ENCODE results near the gene B3GNT3. TPM values are rescaled to one million over a fixed set of nuclear protein-coding genes. Genes with fewer than 3 reads are reported as not detected.

The B3GNT3 gene
- total RNA-seq, 2 donors from 2014 or later = 2.3 TPM; not detected in 1

- TF ChIP-seq CTCF (IDR thresholded peaks at IDR 0.05) = no peak
- Histone ChIP-seq H3K27ac (no peak overlapping the region), H3K36me3 (no peaks in the 10 kb centered on the region), H3K9me3 (no peaks in the 10 kb centered on the region), H3K4me1 (ENCODE audit: control insufficient read depth in 1 of 2, low read depth in 2 of 2) (peaks cover 0 to 8% of the 10 kb centered on the region in 2 donors), H3K27me3 (replicated peaks; ENCODE audit: insufficient read depth) (no peaks in the 10 kb centered on the region), H3K4me3 (no peak overlapping the region)
- DNase-seq (ENCODE audit: low spot score) (no peak), ATAC-seq (ENCODE audit: insufficient number of reproducible peaks, low FRiP score, low read depth) (no peak)
These were observed 33.8 kb upstream of the B3GNT3 start for GRCh38 chr19:17761148-17761547.

GRCh38 chr19:17762505-17763229 lies 32.3 kb upstream of the B3GNT3 start:
- Histone ChIP-seq H3K4me1 (ENCODE audit: control insufficient read depth in 1 of 2, low read depth in 2 of 2) (peaks cover 0 to 8% of the 10 kb centered on the region in 2 donors), H3K9me3 (no peaks in the 10 kb centered on the region), H3K27me3 (replicated peaks; ENCODE audit: insufficient read depth) (no peaks in the 10 kb centered on the region), H3K4me3 (no peak overlapping the region), H3K36me3 (no peaks in the 10 kb centered on the region), H3K27ac (no peak overlapping the region)
- no peak for DNase-seq (ENCODE audit: low spot score)
- no peak for TF ChIP-seq CTCF (IDR thresholded peaks at IDR 0.05)
- no peak for ATAC-seq (ENCODE audit: insufficient number of reproducible peaks, low FRiP score, low read depth)

GRCh38 chr19:17764348-17764747 lies 30.6 kb upstream of the B3GNT3 start:
- H3K4me3 ChIP-seq = no peak overlapping the region
- H3K36me3 ChIP-seq = no peaks in the 10 kb centered on the region
- TF ChIP-seq CTCF (IDR thresholded peaks at IDR 0.05) = no peak
- ATAC-seq (ENCODE audit: insufficient number of reproducible peaks, low FRiP score, low read depth) (no peak), DNase-seq (ENCODE audit: low spot score) (no peak)
- H3K27me3 ChIP-seq (replicated peaks; ENCODE audit: insufficient read depth) = no peaks in the 10 kb centered on the region
- H3K27ac ChIP-seq = no peak overlapping the region
- no peaks in the 10 kb centered on the region for H3K9me3 ChIP-seq
- peaks cover 0 to 8% of the 10 kb centered on the region in 2 donors for H3K4me1 ChIP-seq (ENCODE audit: control insufficient read depth in 1 of 2, low read depth in 2 of 2)

GRCh38 chr19:17765069-17765618 lies 29.8 kb upstream of the B3GNT3 start:
- Histone ChIP-seq H3K27me3 (replicated peaks; ENCODE audit: insufficient read depth) (no peaks in the 10 kb centered on the region), H3K9me3 (no peaks in the 10 kb centered on the region), H3K4me1 (ENCODE audit: control insufficient read depth in 1 of 2, low read depth in 2 of 2) (peaks cover 0 to 8% of the 10 kb centered on the region in 2 donors), H3K4me3 (no peak overlapping the region), H3K27ac (no peak overlapping the region), H3K36me3 (no peaks in the 10 kb centered on the region)
- ATAC-seq (ENCODE audit: insufficient number of reproducible peaks, low FRiP score, low read depth) (no peak), DNase-seq (ENCODE audit: low spot score) (no peak)
- no peak for TF ChIP-seq CTCF (IDR thresholded peaks at IDR 0.05)

GRCh38 chr19:17766543-17767131 lies 28.3 kb upstream of the B3GNT3 start:
- ATAC-seq (ENCODE audit: insufficient number of reproducible peaks, low FRiP score, low read depth) (peak; percentile 13), DNase-seq (ENCODE audit: low spot score) (no peak)
- Histone ChIP-seq H3K27ac (no peak overlapping the region), H3K27me3 (replicated peaks; ENCODE audit: insufficient read depth) (no peaks in the 10 kb centered on the region), H3K4me1 (ENCODE audit: control insufficient read depth in 1 of 2, low read depth in 2 of 2) (peaks cover 0 to 8% of the 10 kb centered on the region in 2 donors), H3K4me3 (peak overlapping the region; percentile 48), H3K9me3 (no peaks in the 10 kb centered on the region), H3K36me3 (no peaks in the 10 kb centered on the region)
- peak; percentile 68 for TF ChIP-seq CTCF (IDR thresholded peaks at IDR 0.05)

All from thoracic aorta (tissue), 2 donors.